ENCODE results near the gene HKDC1.

DNA sequence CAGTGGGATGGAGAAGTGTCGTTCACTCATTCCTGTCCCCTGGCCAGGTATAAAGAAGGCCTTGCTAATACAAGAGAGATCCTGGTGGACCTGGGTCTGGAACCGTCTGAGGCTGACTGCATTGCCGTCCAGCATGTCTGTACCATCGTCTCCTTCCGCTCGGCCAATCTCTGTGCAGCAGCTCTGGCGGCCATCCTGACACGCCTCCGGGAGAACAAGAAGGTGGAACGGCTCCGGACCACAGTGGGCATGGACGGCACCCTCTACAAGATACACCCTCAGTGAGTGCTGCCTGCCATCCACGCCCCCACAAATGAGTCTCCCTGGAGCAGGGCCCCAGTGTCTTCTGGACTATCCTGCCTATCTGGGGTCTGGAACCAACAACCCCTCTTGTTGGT, 27.2 kb downstream of the HKDC1 start:
- TF ChIP-seq, protein P1, sequence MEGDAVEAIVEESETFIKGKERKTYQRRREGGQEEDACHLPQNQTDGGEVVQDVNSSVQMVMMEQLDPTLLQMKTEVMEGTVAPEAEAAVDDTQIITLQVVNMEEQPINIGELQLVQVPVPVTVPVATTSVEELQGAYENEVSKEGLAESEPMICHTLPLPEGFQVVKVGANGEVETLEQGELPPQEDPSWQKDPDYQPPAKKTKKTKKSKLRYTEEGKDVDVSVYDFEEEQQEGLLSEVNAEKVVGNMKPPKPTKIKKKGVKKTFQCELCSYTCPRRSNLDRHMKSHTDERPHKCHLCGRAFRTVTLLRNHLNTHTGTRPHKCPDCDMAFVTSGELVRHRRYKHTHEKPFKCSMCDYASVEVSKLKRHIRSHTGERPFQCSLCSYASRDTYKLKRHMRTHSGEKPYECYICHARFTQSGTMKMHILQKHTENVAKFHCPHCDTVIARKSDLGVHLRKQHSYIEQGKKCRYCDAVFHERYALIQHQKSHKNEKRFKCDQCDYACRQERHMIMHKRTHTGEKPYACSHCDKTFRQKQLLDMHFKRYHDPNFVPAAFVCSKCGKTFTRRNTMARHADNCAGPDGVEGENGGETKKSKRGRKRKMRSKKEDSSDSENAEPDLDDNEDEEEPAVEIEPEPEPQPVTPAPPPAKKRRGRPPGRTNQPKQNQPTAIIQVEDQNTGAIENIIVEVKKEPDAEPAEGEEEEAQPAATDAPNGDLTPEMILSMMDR (IDR thresholded peaks at IDR 0.05), result no peak
- TF ChIP-seq POLR2AphosphoS5 (IDR thresholded peaks at IDR 0.05), result no peak
- TF ChIP-seq POLR2A (IDR thresholded peaks at IDR 0.05), result no peak
